Stimulated activated CD4-positive, alpha-beta T cell treated with anti-CD3 and anti-CD28 coated beads, Interleukin-4, amount 100 ng/mL, for 24 hours (primary cell): ENCODE data around the gene CCIN.

ENCODE experiments used
- DNase-seq: peaks from one replicate; pipeline ENCODE4 v3.0.0-alpha.2; 2020

The CCIN gene

GRCh38 chr9:36193023-36193422, 23.8 kb downstream of the CCIN start:
- no peak for DNase-seq

DNA sequence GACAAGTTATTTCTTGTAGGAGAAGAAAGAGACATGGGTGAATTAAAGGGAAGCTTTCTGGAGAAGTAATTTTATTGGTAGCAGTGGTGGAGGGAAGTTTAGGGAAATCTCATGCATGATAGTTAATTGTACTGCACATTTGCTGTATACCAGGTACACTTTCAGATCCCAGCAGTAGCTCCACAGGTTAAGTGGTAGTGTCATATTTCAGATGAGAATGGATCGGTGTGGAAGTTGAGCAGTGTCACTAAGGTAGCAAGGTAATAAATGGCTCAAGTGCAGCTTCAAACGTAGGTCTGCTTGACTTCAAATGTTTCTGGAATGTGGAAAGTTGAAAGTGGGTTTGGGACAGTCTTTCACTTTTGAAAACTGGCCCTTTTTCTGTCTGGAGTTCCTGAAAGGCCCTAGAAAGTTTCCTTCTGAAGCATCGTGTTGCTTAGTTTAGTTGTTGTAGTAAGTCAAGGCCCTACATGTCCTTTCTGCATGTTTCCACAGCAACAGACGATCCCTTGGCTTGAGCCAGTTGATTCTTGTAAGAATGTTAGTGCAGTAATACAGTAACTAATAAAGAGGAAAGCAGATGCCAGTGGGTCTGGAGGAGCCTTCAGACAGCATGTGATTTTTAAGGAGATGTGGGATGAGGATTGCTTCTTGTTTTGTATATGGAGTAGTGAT, 25.3 kb downstream of the CCIN start:
- no peak for DNase-seq

DNA sequence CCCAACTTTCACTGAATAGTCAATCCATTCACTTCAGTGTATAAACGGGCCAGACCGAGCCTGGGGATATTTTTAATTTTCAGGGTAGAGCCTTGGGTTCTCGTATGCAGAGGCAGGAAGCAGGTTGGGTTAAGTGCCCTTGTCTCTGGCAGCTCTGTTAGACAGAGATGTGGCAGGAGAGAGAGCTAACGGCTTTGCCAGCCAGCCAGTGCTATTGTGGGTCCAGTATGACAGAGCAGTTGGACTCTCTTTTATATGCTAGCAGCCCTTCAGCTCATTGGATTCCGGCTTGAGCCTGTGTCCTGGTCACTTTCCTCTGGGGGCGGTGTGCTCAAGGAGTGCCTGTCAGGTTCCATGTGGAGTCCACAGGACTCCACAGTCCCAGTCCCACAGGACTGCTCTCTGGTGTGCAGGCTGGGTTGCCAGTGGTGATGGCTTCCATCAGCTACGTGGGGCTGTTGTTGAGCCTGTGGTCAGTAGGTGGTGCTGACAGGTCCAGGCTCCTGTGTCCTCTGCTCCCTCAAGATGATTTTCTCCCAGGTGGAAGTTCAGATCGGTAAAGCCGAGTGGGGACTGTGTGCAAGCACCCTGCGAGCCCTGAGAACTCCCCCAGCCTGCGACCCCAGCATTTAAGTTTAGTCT, 35.8 kb downstream of the CCIN start:
- DNase-seq, result no peak

DNA sequence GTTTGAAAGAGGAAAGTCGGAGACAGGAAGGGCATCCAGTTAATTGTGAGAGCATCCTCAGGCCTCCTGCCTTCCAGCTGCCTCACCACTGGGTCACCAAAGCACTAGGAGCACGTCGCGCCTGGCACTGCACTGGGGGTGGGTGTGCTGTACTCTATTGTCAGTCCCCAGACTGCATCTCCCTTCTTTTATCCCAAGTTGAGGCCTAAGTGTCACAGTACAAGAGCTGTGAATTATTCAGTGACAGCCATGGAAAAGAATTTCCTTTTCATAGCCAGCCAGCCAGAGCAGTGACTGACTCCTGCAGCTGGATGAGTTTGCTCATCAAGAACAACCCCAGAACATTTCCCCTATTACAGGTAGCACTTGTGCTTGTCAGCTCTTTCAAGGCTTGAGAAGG, 37.8 kb downstream of the CCIN start:
- DNase-seq, result no peak

- no peak for DNase-seq
Observed at GRCh38 chr9:36207546-36208012, 38.4 kb downstream of the CCIN start.

- DNase-seq, result no peak
Observed at GRCh38 chr9:36208521-36209253, 39.5 kb downstream of the CCIN start.

GRCh38 chr9:36210722-36211121, 41.5 kb downstream of the CCIN start:
- DNase-seq, result no peak

DNA sequence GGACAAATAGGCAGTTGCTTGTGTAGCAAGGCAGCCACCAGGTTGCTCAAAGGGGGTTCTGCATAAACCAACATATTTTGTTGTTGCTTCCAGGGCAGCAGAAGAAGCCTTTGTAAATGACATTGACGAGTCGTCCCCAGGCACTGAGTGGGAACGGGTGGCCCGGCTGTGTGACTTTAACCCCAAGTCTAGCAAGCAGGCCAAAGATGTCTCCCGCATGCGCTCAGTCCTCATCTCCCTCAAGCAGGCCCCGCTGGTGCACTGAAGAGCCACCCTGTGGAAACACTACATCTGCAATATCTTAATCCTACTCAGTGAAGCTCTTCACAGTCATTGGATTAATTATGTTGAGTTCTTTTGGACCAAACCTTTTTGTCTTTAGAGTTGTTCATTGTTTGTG, 42.3 kb downstream of the CCIN start:
- no peak for DNase-seq

DNA sequence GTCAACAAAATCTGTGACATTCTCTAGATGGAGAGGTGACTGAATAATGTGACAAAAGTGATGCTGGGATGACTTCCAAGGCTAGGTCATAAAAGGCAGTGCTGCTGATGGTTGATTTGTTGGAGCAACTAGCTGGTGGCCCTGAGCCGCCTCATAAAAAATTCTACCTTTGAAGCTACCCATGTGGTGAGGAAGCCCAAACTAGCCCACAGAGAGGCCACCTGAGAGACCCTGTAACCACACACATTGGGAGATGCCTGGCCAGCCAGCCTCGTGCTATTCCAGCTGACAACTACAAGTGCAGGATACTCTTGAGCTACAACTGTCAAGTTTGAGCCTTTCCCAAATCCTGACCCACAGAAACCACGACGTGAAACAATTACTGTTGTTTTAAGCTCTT, 44.2 kb downstream of the CCIN start:
- no peak for DNase-seq

- DNase-seq, result no peak
Observed at GRCh38 chr9:36213989-36214388, 44.8 kb downstream of the CCIN start.

- no peak for DNase-seq
Observed at GRCh38 chr9:36214571-36214970, 45.4 kb downstream of the CCIN start.

GRCh38 chr9:36217256-36217968, 48.2 kb downstream of the CCIN start:
- no peak for DNase-seq

DNA sequence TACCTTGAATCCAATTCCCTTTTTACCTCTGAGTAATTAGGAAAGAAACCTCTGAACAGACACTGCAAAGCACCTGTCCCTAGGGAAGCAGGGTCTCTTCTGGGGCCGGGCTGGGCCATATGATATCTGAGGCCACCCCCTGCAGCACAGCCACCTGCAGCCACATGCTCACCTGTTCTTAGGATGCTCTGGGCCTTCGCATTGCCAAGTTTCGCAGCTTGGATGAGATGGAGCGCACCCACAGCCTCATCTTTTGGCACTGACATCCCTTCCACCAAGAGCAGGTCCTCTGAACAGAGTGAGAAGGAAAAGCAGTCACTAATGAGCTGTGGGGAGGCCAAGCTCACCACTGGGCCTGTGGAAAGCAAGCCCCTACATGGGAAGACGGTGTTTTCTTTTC, 48.8 kb downstream of the CCIN start:
- no peak for DNase-seq

GRCh38 chr9:36218411-36218901, 49.3 kb downstream of the CCIN start:
- no peak for DNase-seq
